Measurements from ENCODE around the gene CAPN5.

CAPN5 gene

GRCh38 chr11:77121096-77121640, 54.4 kb downstream of the CAPN5 start:
- H3K4me1 ChIP-seq (ENCODE audit: low read depth, poor library complexity, severe bottlenecking), result no peaks in the 10 kb centered on the region
- H3K9ac ChIP-seq, result no peak overlapping the region
- H3K27ac ChIP-seq, result no peak overlapping the region
- no peak overlapping the region for H3K4me2 ChIP-seq
- H3K27me3 ChIP-seq (ENCODE audit: insufficient read depth, low read depth), result no peaks in the 10 kb centered on the region
- no peak for TF ChIP-seq CTCF (conservative IDR thresholded peaks at IDR 0.05; ENCODE audit: low read depth, low read length)
- H4K20me1 ChIP-seq (ENCODE audit: insufficient read depth), result no peaks in the 10 kb centered on the region
- H3K79me2 ChIP-seq (ENCODE audit: insufficient read depth, low read depth), result no peaks in the 10 kb centered on the region
- no peaks in the 10 kb centered on the region for H3K36me3 ChIP-seq (ENCODE audit: insufficient read depth)
- no peak overlapping the region for H3K4me3 ChIP-seq (IDR thresholded peaks at IDR 0.05; ENCODE audit: insufficient read depth, low read depth, low read length)
- no peak overlapping the region for H2AFZ ChIP-seq (ENCODE audit: low read depth)

GRCh38 chr11:77121876-77122575, 55.3 kb downstream of the CAPN5 start:
- H3K79me2 ChIP-seq (ENCODE audit: insufficient read depth, low read depth), result no peaks in the 10 kb centered on the region
- no peak overlapping the region for H3K9ac ChIP-seq
- no peaks in the 10 kb centered on the region for H3K27me3 ChIP-seq (ENCODE audit: insufficient read depth, low read depth)
- TF ChIP-seq CTCF (conservative IDR thresholded peaks at IDR 0.05; ENCODE audit: low read depth, low read length), result no peak
- no peaks in the 10 kb centered on the region for H4K20me1 ChIP-seq (ENCODE audit: insufficient read depth)
- no peak overlapping the region for H3K4me2 ChIP-seq
- H3K27ac ChIP-seq, result no peak overlapping the region
- H2AFZ ChIP-seq (ENCODE audit: low read depth), result no peak overlapping the region
- peaks cover 3% of the 10 kb centered on the region for H3K4me1 ChIP-seq (ENCODE audit: low read depth, poor library complexity, severe bottlenecking)
- H3K4me3 ChIP-seq (IDR thresholded peaks at IDR 0.05; ENCODE audit: insufficient read depth, low read depth, low read length), result no peak overlapping the region
- H3K36me3 ChIP-seq (ENCODE audit: insufficient read depth), result no peaks in the 10 kb centered on the region

DNA sequence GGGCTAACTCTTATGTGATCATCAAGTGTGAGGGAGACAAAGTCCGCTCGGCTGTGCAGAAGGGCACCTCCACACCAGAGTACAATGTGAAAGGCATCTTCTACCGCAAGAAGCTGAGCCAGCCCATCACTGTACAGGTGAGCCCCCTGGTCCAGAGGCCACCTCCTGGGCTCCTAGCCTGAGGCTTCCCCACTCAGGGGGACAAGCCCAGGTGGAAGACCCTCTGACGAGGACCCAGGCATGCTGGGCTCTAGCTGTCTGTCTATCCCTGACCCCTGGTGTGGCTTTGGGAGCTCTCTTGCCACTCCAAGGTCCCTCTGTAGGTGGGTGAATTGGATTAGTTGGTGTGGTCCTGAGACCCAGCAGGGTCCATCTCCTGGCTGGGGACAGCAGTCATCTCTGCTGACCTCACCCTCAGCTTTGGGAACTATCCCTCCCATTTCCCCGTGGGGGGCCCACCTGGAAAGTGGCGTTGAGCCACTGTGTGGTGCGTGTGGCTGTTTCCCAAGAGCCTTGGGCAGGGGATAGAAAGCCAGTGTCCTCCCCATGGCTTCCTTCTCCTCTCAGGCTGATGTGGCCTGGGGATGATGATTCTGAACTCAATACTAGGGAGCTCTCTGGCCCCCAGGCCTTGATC, 55.9 kb downstream of the CAPN5 start:
- Histone ChIP-seq H3K4me2 (no peak overlapping the region), H3K9ac (no peak overlapping the region), H3K79me2 (ENCODE audit: insufficient read depth, low read depth) (no peaks in the 10 kb centered on the region), H3K36me3 (ENCODE audit: insufficient read depth) (no peaks in the 10 kb centered on the region), H3K27ac (no peak overlapping the region), H3K27me3 (ENCODE audit: insufficient read depth, low read depth) (no peaks in the 10 kb centered on the region), H2AFZ (ENCODE audit: low read depth) (no peak overlapping the region), H3K4me3 (IDR thresholded peaks at IDR 0.05; ENCODE audit: insufficient read depth, low read depth, low read length) (no peak overlapping the region), H4K20me1 (ENCODE audit: insufficient read depth) (no peaks in the 10 kb centered on the region), H3K4me1 (ENCODE audit: low read depth, poor library complexity, severe bottlenecking) (peaks cover 5% of the 10 kb centered on the region)
- no peak for TF ChIP-seq CTCF (conservative IDR thresholded peaks at IDR 0.05; ENCODE audit: low read depth, low read length)

GRCh38 chr11:77123591-77123990, 56.8 kb downstream of the CAPN5 start:
- Histone ChIP-seq H3K79me2 (ENCODE audit: insufficient read depth, low read depth) (no peaks in the 10 kb centered on the region), H3K4me2 (no peak overlapping the region), H2AFZ (ENCODE audit: low read depth) (no peak overlapping the region), H3K4me1 (ENCODE audit: low read depth, poor library complexity, severe bottlenecking) (peaks cover 6% of the 10 kb centered on the region), H4K20me1 (ENCODE audit: insufficient read depth) (no peaks in the 10 kb centered on the region), H3K27me3 (ENCODE audit: insufficient read depth, low read depth) (no peaks in the 10 kb centered on the region), H3K36me3 (ENCODE audit: insufficient read depth) (no peaks in the 10 kb centered on the region), H3K9ac (no peak overlapping the region), H3K27ac (no peak overlapping the region), H3K4me3 (IDR thresholded peaks at IDR 0.05; ENCODE audit: insufficient read depth, low read depth, low read length) (no peak overlapping the region)
- no peak for TF ChIP-seq CTCF (conservative IDR thresholded peaks at IDR 0.05; ENCODE audit: low read depth, low read length)

Data from KMS-11 (cell line).